NB4 (cell line): Measurements from ENCODE around the gene ST6GALNAC3.

Experiments used
- DNase-seq: peaks from one replicate; pipeline ENCODE4 v3.0.0; 2010; ENCODE audit warnings: low read depth
- H3K4me3 ChIP-seq: one replicate; pipeline ENCODE4 v1.5.1; 2011; ENCODE audit warnings: mild to moderate bottlenecking, low read depth, low read length, moderate library complexity
- MYC ChIP-seq: IDR thresholded peaks from 2 replicates; pipeline ENCODE4 v1.6.1; 2011; ENCODE audit warnings: low read depth, low read length
- POLR2A ChIP-seq: IDR thresholded peaks from 2 replicates; pipeline ENCODE4 v1.6.1; 2011; ENCODE audit warnings: mild to moderate bottlenecking; ENCODE audit not compliant: insufficient read length; ENCODE audit errors: extremely low read depth
- TF ChIP-seq, protein P1 (sequence below): IDR thresholded peaks from one replicate; pipeline ENCODE4 v1.5.1; 2012; ENCODE audit warnings: low read depth, low read length
- TF ChIP-seq, protein P2 (sequence below): IDR thresholded peaks from 2 replicates; pipeline ENCODE4 v1.6.1; 2011; ENCODE audit warnings: low read depth, low read length

ST6GALNAC3 gene

DNA sequence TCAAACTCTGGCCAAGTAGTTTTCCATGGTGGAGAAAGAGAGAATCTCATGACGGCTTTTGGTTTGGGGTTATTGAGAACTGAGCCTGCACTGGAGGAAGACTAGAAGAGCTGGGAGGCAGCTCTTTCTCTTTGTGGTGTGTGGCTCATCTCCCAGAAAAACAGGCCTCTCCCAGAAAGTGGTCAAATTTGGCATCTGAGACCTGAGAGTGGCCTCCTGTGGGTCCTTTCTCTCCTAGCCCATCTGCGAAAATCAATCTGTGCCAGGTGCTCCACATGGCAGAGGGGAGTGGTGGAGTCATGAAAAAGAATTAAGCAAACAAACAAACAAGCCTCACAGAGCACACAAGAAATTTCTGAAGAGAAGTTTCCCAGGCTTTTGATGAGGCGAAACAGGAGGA, 305.0 kb downstream of the ST6GALNAC3 start:
- TF ChIP-seq MYC (no peak), POLR2A (no peak)
- TF ChIP-seq, protein P1, sequence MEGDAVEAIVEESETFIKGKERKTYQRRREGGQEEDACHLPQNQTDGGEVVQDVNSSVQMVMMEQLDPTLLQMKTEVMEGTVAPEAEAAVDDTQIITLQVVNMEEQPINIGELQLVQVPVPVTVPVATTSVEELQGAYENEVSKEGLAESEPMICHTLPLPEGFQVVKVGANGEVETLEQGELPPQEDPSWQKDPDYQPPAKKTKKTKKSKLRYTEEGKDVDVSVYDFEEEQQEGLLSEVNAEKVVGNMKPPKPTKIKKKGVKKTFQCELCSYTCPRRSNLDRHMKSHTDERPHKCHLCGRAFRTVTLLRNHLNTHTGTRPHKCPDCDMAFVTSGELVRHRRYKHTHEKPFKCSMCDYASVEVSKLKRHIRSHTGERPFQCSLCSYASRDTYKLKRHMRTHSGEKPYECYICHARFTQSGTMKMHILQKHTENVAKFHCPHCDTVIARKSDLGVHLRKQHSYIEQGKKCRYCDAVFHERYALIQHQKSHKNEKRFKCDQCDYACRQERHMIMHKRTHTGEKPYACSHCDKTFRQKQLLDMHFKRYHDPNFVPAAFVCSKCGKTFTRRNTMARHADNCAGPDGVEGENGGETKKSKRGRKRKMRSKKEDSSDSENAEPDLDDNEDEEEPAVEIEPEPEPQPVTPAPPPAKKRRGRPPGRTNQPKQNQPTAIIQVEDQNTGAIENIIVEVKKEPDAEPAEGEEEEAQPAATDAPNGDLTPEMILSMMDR: no peak
- TF ChIP-seq, protein P2, sequence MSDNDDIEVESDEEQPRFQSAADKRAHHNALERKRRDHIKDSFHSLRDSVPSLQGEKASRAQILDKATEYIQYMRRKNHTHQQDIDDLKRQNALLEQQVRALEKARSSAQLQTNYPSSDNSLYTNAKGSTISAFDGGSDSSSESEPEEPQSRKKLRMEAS: no peak
- DNase-seq: no peak
- H3K4me3 ChIP-seq: no peak overlapping the region

DNA sequence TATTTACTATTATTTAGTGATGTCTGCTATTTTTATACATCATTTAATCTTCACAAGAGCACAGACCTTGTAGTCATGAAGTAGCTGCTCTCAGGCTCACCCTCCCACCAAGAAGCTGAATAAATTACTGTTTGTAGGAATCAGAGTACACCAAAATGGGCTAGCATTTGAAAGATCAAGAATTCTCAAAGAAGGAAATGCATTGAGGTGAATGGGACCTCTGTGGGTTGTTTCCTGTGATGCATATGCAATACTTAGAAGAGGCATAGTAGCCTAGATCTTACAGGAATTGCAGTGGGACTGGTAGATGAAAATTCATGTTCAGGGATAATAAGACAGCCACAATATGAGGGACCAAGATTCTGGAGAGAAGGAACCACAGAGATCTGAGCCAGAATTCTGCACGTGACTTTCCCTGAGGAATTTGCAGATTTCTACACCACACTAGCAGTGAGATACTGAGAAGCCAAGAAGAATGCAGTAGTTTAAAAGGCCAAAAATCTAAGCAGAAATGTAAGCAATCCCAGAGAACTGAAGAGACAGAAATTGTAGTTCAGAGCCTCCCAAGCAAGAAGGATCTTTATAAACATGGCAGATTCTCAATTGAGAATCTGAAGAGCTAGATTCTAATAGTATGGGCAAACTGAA, 307.0 kb downstream of the ST6GALNAC3 start:
- TF ChIP-seq, protein P1: no peak
- no peak for TF ChIP-seq POLR2A
- TF ChIP-seq, protein P2: no peak
- TF ChIP-seq MYC: no peak
- no peak overlapping the region for H3K4me3 ChIP-seq
- no peak for DNase-seq

DNA sequence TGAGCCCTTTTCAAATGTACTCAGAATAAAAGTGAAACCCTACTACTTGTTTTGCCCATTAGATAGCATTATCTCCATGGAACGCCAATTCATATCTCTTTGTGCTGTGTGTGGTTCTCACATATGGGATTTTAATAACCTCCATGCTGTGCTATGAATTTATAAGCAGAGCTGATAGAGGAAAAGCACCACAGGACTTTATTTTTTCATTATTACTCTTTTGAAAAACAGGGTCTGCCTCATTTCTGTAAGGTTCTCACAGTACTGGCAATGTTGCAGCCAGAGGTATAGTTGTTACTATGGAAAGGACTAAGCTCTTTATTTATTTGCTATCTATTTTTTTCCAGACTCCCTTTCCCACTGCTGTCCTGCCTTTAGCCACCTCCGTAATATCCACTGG, 313.7 kb downstream of the ST6GALNAC3 start:
- TF ChIP-seq, protein P2: no peak
- TF ChIP-seq MYC: no peak
- TF ChIP-seq, protein P1: no peak
- no peak for TF ChIP-seq POLR2A
- DNase-seq: no peak
- H3K4me3 ChIP-seq: no peak overlapping the region

DNA sequence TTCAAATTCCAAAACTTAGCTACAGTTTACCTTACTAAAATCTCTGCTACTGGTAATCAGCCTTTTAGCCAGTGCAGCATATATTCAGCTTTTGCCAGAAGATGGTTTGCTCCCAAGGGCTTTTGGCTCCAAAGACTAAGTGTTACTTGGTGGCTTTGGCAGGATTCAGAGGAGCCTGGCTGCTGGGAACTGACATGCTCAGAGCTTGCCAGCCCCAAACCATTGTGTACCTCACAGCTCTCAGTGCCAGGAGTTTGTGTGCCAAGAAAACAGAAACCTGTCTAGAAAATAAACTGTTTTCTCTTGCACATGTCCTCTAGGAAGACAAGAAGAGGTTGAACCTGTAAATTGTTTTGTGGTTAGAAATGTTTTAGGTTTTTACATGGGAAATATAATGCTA, 315.9 kb downstream of the ST6GALNAC3 start:
- DNase-seq: no peak
- no peak overlapping the region for H3K4me3 ChIP-seq
- TF ChIP-seq POLR2A: no peak
- no peak for TF ChIP-seq MYC
- TF ChIP-seq, protein P2: no peak
- TF ChIP-seq, protein P1: no peak

DNA sequence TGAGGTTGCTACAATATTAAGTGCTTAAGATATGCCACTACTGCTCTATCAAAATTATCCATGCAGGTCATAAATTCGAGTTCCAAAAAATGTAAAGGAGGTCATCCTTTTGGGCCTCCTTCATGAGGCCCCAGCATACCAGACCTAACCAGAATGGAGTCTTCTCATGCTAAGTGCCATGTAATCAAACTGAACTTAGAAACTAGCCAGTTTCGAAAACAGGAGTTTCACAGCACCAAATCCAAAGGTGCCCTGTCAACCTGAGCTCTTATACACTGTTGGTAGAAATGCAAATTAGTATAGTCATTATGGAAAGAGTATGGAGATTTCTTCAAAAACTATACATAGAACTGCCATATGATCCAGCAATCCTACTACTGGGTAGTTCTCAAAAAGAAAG, 320.5 kb downstream of the ST6GALNAC3 start:
- TF ChIP-seq POLR2A (no peak), MYC (no peak)
- TF ChIP-seq, protein P2: no peak
- TF ChIP-seq, protein P1: no peak
- H3K4me3 ChIP-seq: no peak overlapping the region
- DNase-seq: no peak
